ENCODE measurements around the gene KYNU.
"Not testable (repeated sequence)": the region's sequence is repeated elsewhere in the genome, so short reads cannot be mapped to it uniquely, and the experiment has no call there.

The KYNU gene

GRCh38 chr2:143075711-143076110 is 198.2 kb downstream of the KYNU start:
- DNase-seq: no peak
- TF ChIP-seq POLR2A (IDR thresholded peaks at IDR 0.05; ENCODE audit: low read length): no peak
- TF ChIP-seq GATA1 (IDR thresholded peaks at IDR 0.05; ENCODE audit: low read depth, low read length): no peak

GRCh38 chr2:143078104-143078503 is 200.6 kb downstream of the KYNU start:
- DNase-seq: no peak
- no peak for TF ChIP-seq GATA1 (IDR thresholded peaks at IDR 0.05; ENCODE audit: low read depth, low read length)

GRCh38 chr2:143081616-143082015 is 204.2 kb downstream of the KYNU start:
- DNase-seq: no peak
- no peak for TF ChIP-seq POLR2A (IDR thresholded peaks at IDR 0.05; ENCODE audit: low read length)
- TF ChIP-seq GATA1 (IDR thresholded peaks at IDR 0.05; ENCODE audit: low read depth, low read length): no peak

- TF ChIP-seq GATA1 (IDR thresholded peaks at IDR 0.05; ENCODE audit: low read depth, low read length) (no peak), POLR2A (IDR thresholded peaks at IDR 0.05; ENCODE audit: low read length) (no peak)
- no peak for DNase-seq
Observed at GRCh38 chr2:143083636-143084035, 206.2 kb downstream of the KYNU start.

GRCh38 chr2:143084462-143084861 is 207.0 kb downstream of the KYNU start:
- no peak for TF ChIP-seq GATA1 (IDR thresholded peaks at IDR 0.05; ENCODE audit: low read depth, low read length)
- no peak for DNase-seq

- TF ChIP-seq GATA1 (IDR thresholded peaks at IDR 0.05; ENCODE audit: low read depth, low read length): no peak
- TF ChIP-seq POLR2A (IDR thresholded peaks at IDR 0.05; ENCODE audit: low read length): no peak
- no peak for DNase-seq
Observed at GRCh38 chr2:143085125-143085784, 207.8 kb downstream of the KYNU start.

- TF ChIP-seq POLR2A (IDR thresholded peaks at IDR 0.05; ENCODE audit: low read length) (no peak), GATA1 (IDR thresholded peaks at IDR 0.05; ENCODE audit: low read depth, low read length) (no peak)
- DNase-seq: no peak
Observed at GRCh38 chr2:143087033-143087432, 209.6 kb downstream of the KYNU start.

- DNase-seq: no peak
- TF ChIP-seq POLR2A (IDR thresholded peaks at IDR 0.05; ENCODE audit: low read length) (no peak), GATA1 (IDR thresholded peaks at IDR 0.05; ENCODE audit: low read depth, low read length) (no peak)
Observed at GRCh38 chr2:143088388-143088787, 210.9 kb downstream of the KYNU start.

- not testable (repeated sequence) for DNase-seq
Observed at GRCh38 chr2:143089520-143089919, 212.1 kb downstream of the KYNU start.
